Activated CD8-positive, alpha-beta memory T cell treated with anti-CD3 and anti-CD28 coated beads, Interleukin-2, amount 10 ng/mL, durations not matched to agents 7 days and 5 days (primary cell): ENCODE data around the gene HMGCR. TPM values are rescaled to one million over a fixed set of nuclear protein-coding genes. Genes with fewer than 3 reads are reported as not detected.
A peak's percentile ranks its signal among the peaks of the same experiment; 100 is the strongest.

Source experiments
- ATAC-seq: fragments of 150-1000 bp; cut with Tn5 transposase; one replicate; pipeline ENCODE4 v1.10.0; 2021; ENCODE audit warnings: moderate library complexity
- CTCF ChIA-PET: fragments of 350-600 bp; sonication (Branson Sonifier 250); formaldehyde crosslinking; loops from one replicate; lab custom pipeline; 2021; ENCODE audit warnings: antibody characterized with exemption; lab: Charles Lee
- DNase-seq: peaks from one replicate; pipeline ENCODE4 v3.0.0-alpha.2; 2020
- H3K27ac Mint-ChIP-seq: one replicate; pipeline ENCODE4 v1.8.0; 2021; ENCODE audit warnings: mild to moderate bottlenecking, mixed read lengths
- H3K27me3 Mint-ChIP-seq: one replicate; pipeline ENCODE4 v1.8.0; 2021; ENCODE audit warnings: mixed read lengths
- H3K36me3 Mint-ChIP-seq: one replicate; pipeline ENCODE4 v1.8.0; 2021; ENCODE audit warnings: mild to moderate bottlenecking, mixed read lengths
- H3K4me1 Mint-ChIP-seq: one replicate; pipeline ENCODE4 v1.8.0; 2021; ENCODE audit warnings: mixed read lengths
- H3K4me3 Mint-ChIP-seq: one replicate; pipeline ENCODE4 v1.8.0; 2021; ENCODE audit warnings: mild to moderate bottlenecking, moderate library complexity, mixed read lengths
- H3K9me3 Mint-ChIP-seq: one replicate; pipeline ENCODE4 v1.8.0; 2022; ENCODE audit warnings: low read depth, mixed read lengths
- total RNA-seq, 2 experiments: library from RNA; stranded (reverse); gene quantifications; one replicate each; pipeline ENCODE4 v1.2.3, GENCODE V29; 2021

HMGCR gene
- total RNA-seq, 2 experiments from 2014 or later, result 69.5 to 99.8 TPM

- Mint-ChIP-seq H3K9me3 (no peaks in the 10 kb centered on the region), H3K27ac (no peak overlapping the region), H3K4me1 (no peaks in the 10 kb centered on the region), H3K36me3 (peaks cover 9% of the 10 kb centered on the region), H3K27me3 (no peaks in the 10 kb centered on the region), H3K4me3 (no peak overlapping the region)
- CTCF ChIA-PET, result no interaction called here
- DNase-seq, result no peak
- ATAC-seq, result no peak
These were observed 36.8 kb downstream of the HMGCR start for GRCh38 chr5:75373862-75374261.

- H3K9me3 Mint-ChIP-seq, result no peaks in the 10 kb centered on the region
- DNase-seq (no peak), ATAC-seq (no peak)
- H3K36me3 Mint-ChIP-seq, result peaks cover 11% of the 10 kb centered on the region
- H3K27ac Mint-ChIP-seq, result no peak overlapping the region
- CTCF ChIA-PET, result no interaction called here
- no peaks in the 10 kb centered on the region for H3K4me1 Mint-ChIP-seq
- no peak overlapping the region for H3K4me3 Mint-ChIP-seq
- no peaks in the 10 kb centered on the region for H3K27me3 Mint-ChIP-seq
These were observed 37.4 kb downstream of the HMGCR start for GRCh38 chr5:75374394-75374814.

GRCh38 chr5:75375414-75375813 lies 38.4 kb downstream of the HMGCR start:
- Mint-ChIP-seq H3K27me3 (no peaks in the 10 kb centered on the region), H3K4me1 (no peaks in the 10 kb centered on the region), H3K27ac (no peak overlapping the region), H3K9me3 (no peaks in the 10 kb centered on the region), H3K36me3 (peaks cover 17% of the 10 kb centered on the region), H3K4me3 (no peak overlapping the region)
- CTCF ChIA-PET, result no interaction called here
- DNase-seq, result no peak
- ATAC-seq, result no peak

- no peak overlapping the region for H3K27ac Mint-ChIP-seq
- H3K36me3 Mint-ChIP-seq, result peaks cover 25% of the 10 kb centered on the region
- no peaks in the 10 kb centered on the region for H3K9me3 Mint-ChIP-seq
- H3K27me3 Mint-ChIP-seq, result no peaks in the 10 kb centered on the region
- CTCF ChIA-PET, result no interaction called here
- no peak overlapping the region for H3K4me3 Mint-ChIP-seq
- no peak for DNase-seq
- no peaks in the 10 kb centered on the region for H3K4me1 Mint-ChIP-seq
- ATAC-seq, result no peak
These were observed 43.1 kb downstream of the HMGCR start for GRCh38 chr5:75380099-75380498.

- peaks cover 25% of the 10 kb centered on the region for H3K36me3 Mint-ChIP-seq
- no peak overlapping the region for H3K27ac Mint-ChIP-seq
- H3K4me3 Mint-ChIP-seq, result no peak overlapping the region
- H3K27me3 Mint-ChIP-seq, result no peaks in the 10 kb centered on the region
- ATAC-seq, result no peak
- no peak for DNase-seq
- no peaks in the 10 kb centered on the region for H3K4me1 Mint-ChIP-seq
- no peaks in the 10 kb centered on the region for H3K9me3 Mint-ChIP-seq
- CTCF ChIA-PET, result no interaction called here
These were observed 44.4 kb downstream of the HMGCR start for GRCh38 chr5:75381456-75381855.

GRCh38 chr5:75384218-75384617 lies 47.2 kb downstream of the HMGCR start:
- CTCF ChIA-PET, result interaction anchor here (1.0 kb wide), 1 partner anchor 10 kb away, joined by 3 read pairs; no protein-coding TSS in a partner anchor
- H3K36me3 Mint-ChIP-seq, result peaks cover 31% of the 10 kb centered on the region
- H3K27ac Mint-ChIP-seq, result no peak overlapping the region
- H3K4me1 Mint-ChIP-seq, result peaks cover 2% of the 10 kb centered on the region
- ATAC-seq (no peak), DNase-seq (no peak)
- H3K4me3 Mint-ChIP-seq, result no peak overlapping the region
- no peaks in the 10 kb centered on the region for H3K9me3 Mint-ChIP-seq
- no peaks in the 10 kb centered on the region for H3K27me3 Mint-ChIP-seq

DNA sequence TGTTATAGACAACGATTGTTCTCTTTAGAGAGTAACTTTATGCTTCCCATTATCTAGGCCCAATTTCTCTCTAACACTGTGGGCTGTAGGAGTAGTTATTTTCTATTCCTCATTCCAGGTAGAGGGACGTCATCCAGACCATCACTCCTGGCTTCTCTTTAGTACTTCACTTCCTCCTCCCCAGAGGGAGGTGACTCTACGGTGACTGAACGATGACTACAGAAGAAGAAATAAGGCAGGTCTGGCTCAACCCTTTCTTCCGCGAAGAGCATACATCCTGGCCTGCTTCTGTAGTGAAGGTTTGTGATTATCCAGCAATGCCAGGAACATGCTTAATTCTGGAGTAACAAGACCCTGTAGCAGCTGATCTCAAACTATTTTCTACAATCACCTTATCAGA lies 50.8 kb downstream of the HMGCR start:
- H3K27ac Mint-ChIP-seq, result no peak overlapping the region
- peaks cover 8% of the 10 kb centered on the region for H3K4me1 Mint-ChIP-seq
- CTCF ChIA-PET, result no interaction called here
- H3K36me3 Mint-ChIP-seq, result peaks cover 28% of the 10 kb centered on the region
- DNase-seq, result no peak
- no peaks in the 10 kb centered on the region for H3K9me3 Mint-ChIP-seq
- no peak for ATAC-seq
- H3K27me3 Mint-ChIP-seq, result no peaks in the 10 kb centered on the region
- no peak overlapping the region for H3K4me3 Mint-ChIP-seq

- Mint-ChIP-seq H3K4me1 (peaks cover 8% of the 10 kb centered on the region), H3K36me3 (peaks cover 24% of the 10 kb centered on the region), H3K27me3 (no peaks in the 10 kb centered on the region), H3K4me3 (no peak overlapping the region), H3K27ac (no peak overlapping the region), H3K9me3 (no peaks in the 10 kb centered on the region)
- ATAC-seq, result peak; percentile 30
- CTCF ChIA-PET, result no interaction called here
- no peak for DNase-seq
These were observed 52.4 kb downstream of the HMGCR start for GRCh38 chr5:75389430-75389829.

DNA sequence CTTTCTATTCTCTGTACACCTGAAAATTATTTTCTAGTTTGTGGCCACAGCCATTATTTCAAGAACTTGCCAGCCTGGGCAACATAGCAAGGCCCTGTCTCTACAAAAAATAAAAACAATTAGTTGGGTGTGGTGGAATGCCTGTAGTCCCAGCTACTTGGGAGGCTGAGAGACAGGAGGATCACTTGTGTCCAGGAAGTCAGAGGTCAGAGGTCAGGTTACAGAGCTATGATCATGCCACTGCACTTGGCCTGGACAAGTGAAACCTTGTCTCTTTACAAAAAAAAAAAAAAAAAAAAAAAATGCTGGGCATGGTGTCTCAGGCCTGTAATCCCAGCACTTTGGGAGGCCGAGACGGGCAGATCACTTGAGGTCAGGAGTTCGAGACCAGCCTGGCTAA lies 58.3 kb downstream of the HMGCR start:
- DNase-seq (no peak), ATAC-seq (no peak)
- Mint-ChIP-seq H3K27ac (no peak overlapping the region), H3K4me1 (no peaks in the 10 kb centered on the region), H3K27me3 (no peaks in the 10 kb centered on the region), H3K4me3 (no peak overlapping the region), H3K9me3 (no peaks in the 10 kb centered on the region), H3K36me3 (peaks cover 8% of the 10 kb centered on the region)
- CTCF ChIA-PET, result interaction anchor here (0.7 kb wide), 1 partner anchor 634 kb away, joined by 3 read pairs; no protein-coding TSS in a partner anchor

DNA sequence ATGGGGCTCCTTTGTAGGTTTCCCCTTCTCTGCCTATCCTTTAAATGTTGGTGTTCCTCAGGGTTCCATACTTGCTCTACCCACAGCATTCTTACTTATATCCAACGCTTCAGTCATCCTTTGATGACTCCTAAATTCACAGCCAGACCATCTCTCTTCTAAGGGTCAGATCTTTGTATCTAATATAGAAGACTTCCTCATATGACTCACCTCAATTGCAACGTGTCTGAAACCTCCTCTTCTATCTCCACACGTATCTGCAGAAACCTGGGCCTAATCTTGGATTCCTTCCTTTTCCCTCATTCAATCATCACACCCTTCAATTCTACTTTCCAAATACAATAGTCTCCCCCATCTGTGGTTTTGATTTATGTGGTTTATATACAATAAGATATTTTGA lies 68.3 kb downstream of the HMGCR start:
- CTCF ChIA-PET, result no interaction called here
- Mint-ChIP-seq H3K4me1 (peaks cover 3% of the 10 kb centered on the region), H3K4me3 (no peak overlapping the region), H3K9me3 (no peaks in the 10 kb centered on the region), H3K36me3 (peaks cover 18% of the 10 kb centered on the region), H3K27ac (no peak overlapping the region), H3K27me3 (no peaks in the 10 kb centered on the region)
- DNase-seq (no peak), ATAC-seq (no peak)

Other genes with a start within 250 kb of the HMGCR start
- under 1 TPM; 0.26 to 0.28 TPM for gene ANKRD31, start 100.3 kb upstream of the HMGCR start, total RNA-seq
- 10 to 100 TPM; 27.4 to 28.4 TPM for gene CERT1, start 174.4 kb downstream of the HMGCR start, total RNA-seq
- 10 to 100 TPM; 30.4 to 32.4 TPM for gene POLK, start 174.7 kb downstream of the HMGCR start, total RNA-seq